Measurements from ENCODE around the gene FBXO4.
"Not testable (repeated sequence)": the region's sequence is repeated elsewhere in the genome, so short reads cannot be mapped to it uniquely, and the experiment has no call there.

FBXO4 gene

GRCh38 chr5:41924526-41924871, 582 bp upstream of the FBXO4 start:
- no peak for DNase-seq

GRCh38 chr5:41925555-41925951, 472 bp downstream of the FBXO4 start:
- DNase-seq: no peak

GRCh38 chr5:41927604-41928003, 2.5 kb downstream of the FBXO4 start:
- DNase-seq: no peak

- no peak for DNase-seq
These were observed 4.0 kb downstream of the FBXO4 start for GRCh38 chr5:41929035-41929434.

GRCh38 chr5:41932770-41933169, 7.7 kb downstream of the FBXO4 start:
- no peak for DNase-seq

- DNase-seq: no peak
These were observed 10.5 kb downstream of the FBXO4 start for GRCh38 chr5:41935544-41935943.

GRCh38 chr5:41940641-41941040, 15.6 kb downstream of the FBXO4 start:
- DNase-seq: no peak

- not testable (repeated sequence) for DNase-seq
These were observed 20.4 kb downstream of the FBXO4 start for GRCh38 chr5:41945332-41945955.

- DNase-seq: no peak
These were observed 26.1 kb downstream of the FBXO4 start for GRCh38 chr5:41951224-41951623.

- no peak for DNase-seq
These were observed 29.2 kb downstream of the FBXO4 start for GRCh38 chr5:41954286-41954685.

GRCh38 chr5:41955432-41956024, 30.4 kb downstream of the FBXO4 start:
- DNase-seq: no peak

- DNase-seq: no peak
These were observed 31.9 kb downstream of the FBXO4 start for GRCh38 chr5:41956943-41957342.

- no peak for DNase-seq
These were observed 35.4 kb downstream of the FBXO4 start for GRCh38 chr5:41960481-41960880.

- DNase-seq: no peak
These were observed 36.7 kb downstream of the FBXO4 start for GRCh38 chr5:41961736-41962135.

- no peak for DNase-seq
These were observed 37.4 kb downstream of the FBXO4 start for GRCh38 chr5:41962491-41962890.

- DNase-seq: no peak
These were observed 41.5 kb downstream of the FBXO4 start for GRCh38 chr5:41966401-41967105.

GRCh38 chr5:41967401-41967800, 42.3 kb downstream of the FBXO4 start:
- no peak for DNase-seq

GRCh38 chr5:41968153-41968723, 43.2 kb downstream of the FBXO4 start:
- DNase-seq: no peak

GRCh38 chr5:41973087-41973486, 48.0 kb downstream of the FBXO4 start:
- no peak for DNase-seq

GRCh38 chr5:41973887-41974286, 48.8 kb downstream of the FBXO4 start:
- no peak for DNase-seq

GRCh38 chr5:41978676-41979075, 53.6 kb downstream of the FBXO4 start:
- no peak for DNase-seq

GRCh38 chr5:41980396-41980795, 55.3 kb downstream of the FBXO4 start:
- DNase-seq: no peak

- DNase-seq: no peak
These were observed 55.8 kb downstream of the FBXO4 start for GRCh38 chr5:41980870-41981269.

- not testable (repeated sequence) for DNase-seq
These were observed 57.8 kb downstream of the FBXO4 start for GRCh38 chr5:41982858-41983257.
